Measurements from ENCODE around the gene PWWP3B. TPM values are rescaled to one million over a fixed set of nuclear protein-coding genes. Genes with fewer than 3 reads are reported as not detected.

Gene PWWP3B
- total RNA-seq, 2 donors from 2014 or later: 0.81 to 4.3 TPM

DNA sequence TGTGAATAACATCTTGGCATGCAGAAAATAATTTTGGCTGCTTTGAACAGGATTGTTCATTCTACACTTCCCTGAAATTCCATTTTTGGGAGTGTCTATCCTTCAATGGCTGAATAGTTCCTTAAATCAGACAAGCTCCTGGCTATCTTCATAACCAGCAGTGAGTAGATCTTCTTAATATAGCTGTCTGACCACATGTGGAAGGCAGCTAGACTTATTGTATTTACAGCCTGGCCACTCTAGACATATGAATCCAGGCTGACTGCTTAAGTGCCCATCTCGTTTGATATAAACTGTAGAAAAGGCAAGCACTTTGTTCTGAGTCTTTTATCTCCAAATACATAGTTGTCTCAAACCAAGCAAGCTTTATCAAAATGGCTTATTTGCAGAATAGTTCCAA, 40.0 kb downstream of the PWWP3B start:
- H3K9me3 Mint-ChIP-seq: peaks cover 90% of the 10 kb centered on the region
- 70% methylated on average over 1 of the region's 1 CpG; no CpG with 5 or more reads in 1 of the 2 experiments for WGBS, 2 experiments (ENCODE audit: insufficient coverage in 1 of 2, insufficient read length in 1 of 2)

More for the DNA sequence above, 40.0 kb downstream of the PWWP3B start:
- Mint-ChIP-seq H3K27me3 (ENCODE audit: insufficient read depth) (no peaks in the 10 kb centered on the region), H3K27ac (no peak overlapping the region), H3K4me3 (no peak overlapping the region), H3K36me3 (ENCODE audit: low read depth) (no peaks in the 10 kb centered on the region), H3K4me1 (no peaks in the 10 kb centered on the region)
- Histone ChIP-seq H3K9me3 (ENCODE audit: control insufficient read depth, low read length) (peaks cover 14% of the 10 kb centered on the region), H3K4me3 (ENCODE audit: low read length) (no peak overlapping the region), H3K27me3 (ENCODE audit: control insufficient read depth, insufficient read depth, low read length, poor library complexity, severe bottlenecking) (no peaks in the 10 kb centered on the region), H3K4me1 (ENCODE audit: control insufficient read depth, insufficient read depth, low read length) (no peaks in the 10 kb centered on the region), H3K27ac (ENCODE audit: low read depth, low read length) (no peak overlapping the region), H3K36me3 (ENCODE audit: control insufficient read depth, insufficient read depth, low read length) (no peaks in the 10 kb centered on the region), H3K9ac (ENCODE audit: extremely low read depth, low read length, poor library complexity, severe bottlenecking) (no peak overlapping the region)
- DNase-seq: no peak
- TF ChIP-seq, protein P1, sequence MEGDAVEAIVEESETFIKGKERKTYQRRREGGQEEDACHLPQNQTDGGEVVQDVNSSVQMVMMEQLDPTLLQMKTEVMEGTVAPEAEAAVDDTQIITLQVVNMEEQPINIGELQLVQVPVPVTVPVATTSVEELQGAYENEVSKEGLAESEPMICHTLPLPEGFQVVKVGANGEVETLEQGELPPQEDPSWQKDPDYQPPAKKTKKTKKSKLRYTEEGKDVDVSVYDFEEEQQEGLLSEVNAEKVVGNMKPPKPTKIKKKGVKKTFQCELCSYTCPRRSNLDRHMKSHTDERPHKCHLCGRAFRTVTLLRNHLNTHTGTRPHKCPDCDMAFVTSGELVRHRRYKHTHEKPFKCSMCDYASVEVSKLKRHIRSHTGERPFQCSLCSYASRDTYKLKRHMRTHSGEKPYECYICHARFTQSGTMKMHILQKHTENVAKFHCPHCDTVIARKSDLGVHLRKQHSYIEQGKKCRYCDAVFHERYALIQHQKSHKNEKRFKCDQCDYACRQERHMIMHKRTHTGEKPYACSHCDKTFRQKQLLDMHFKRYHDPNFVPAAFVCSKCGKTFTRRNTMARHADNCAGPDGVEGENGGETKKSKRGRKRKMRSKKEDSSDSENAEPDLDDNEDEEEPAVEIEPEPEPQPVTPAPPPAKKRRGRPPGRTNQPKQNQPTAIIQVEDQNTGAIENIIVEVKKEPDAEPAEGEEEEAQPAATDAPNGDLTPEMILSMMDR (conservative IDR thresholded peaks at IDR 0.05): no peak

Other genes starting within 250 kb of the PWWP3B start
- not detected for gene SERPINA7, start 129.6 kb upstream of the PWWP3B start, total RNA-seq

Data from endodermal cell (in vitro differentiated cells).